ENCODE results near the gene PALM3.

Gene PALM3

DNA sequence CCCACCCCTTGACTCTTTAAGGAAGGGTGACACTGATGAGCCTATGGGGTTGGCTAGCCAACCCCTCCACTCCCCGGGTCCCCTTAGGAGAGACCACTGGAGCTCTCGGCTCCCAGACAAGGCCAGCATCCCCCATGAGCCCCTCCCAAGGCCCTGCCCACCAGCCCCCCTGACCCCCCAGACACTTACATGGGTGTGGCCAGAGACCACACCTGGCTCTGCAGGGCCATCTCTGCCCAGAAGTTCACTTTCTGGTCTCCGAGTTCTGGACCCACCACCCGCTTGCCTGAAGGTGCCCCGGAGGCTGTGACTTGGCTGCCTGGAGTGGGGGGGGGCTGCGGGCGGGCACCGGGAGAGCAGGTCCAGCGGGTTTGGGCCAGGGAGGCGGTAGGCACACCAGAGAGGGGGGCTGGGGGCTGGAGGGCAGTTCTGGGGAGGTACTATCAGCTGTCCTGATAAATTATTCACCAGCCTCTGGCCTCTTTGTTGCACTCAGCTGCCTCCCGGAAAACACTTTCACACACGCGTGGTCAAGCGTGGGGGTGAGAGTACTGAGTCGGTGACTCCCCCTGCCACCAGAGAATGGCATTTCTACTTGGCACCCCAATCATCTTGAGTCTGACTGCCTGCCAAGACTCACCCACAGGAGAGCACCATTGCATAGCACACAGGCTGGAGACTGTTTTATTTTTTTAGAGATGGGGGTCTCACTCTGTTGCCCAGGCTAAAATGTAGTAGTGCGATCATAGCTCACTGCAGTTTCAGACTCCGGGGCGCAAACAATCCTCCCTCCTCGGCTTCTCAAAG lies at the start of gene PALM3:
PALM3 (minus strand) TSS at position 326 of the 807 bp plus-strand sequence; CDS start at position 230, 96 bp downstream.
- no peak for DNase-seq (ENCODE audit: low spot score)

DNA sequence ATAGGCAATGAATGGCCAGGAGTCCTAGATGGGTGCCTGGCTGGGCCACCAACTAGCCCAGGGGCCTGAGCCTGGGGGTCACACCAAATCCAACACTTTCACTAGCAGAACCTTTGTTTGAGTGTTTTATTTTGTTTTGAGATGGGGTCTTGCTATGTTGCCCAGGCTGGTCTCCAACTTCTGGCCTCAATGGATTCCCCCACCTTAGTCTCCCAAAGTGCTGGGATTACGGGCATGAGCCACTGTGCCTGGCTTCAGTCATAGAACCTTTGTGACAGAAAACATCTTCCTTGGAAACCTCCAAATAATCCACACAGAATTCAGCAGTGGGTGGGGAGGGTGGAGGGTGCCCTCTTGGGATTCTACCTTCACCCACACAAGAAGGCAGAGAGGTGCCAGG lies 49.6 kb upstream of the PALM3 start:
- no peak for DNase-seq (ENCODE audit: low spot score)

DNA sequence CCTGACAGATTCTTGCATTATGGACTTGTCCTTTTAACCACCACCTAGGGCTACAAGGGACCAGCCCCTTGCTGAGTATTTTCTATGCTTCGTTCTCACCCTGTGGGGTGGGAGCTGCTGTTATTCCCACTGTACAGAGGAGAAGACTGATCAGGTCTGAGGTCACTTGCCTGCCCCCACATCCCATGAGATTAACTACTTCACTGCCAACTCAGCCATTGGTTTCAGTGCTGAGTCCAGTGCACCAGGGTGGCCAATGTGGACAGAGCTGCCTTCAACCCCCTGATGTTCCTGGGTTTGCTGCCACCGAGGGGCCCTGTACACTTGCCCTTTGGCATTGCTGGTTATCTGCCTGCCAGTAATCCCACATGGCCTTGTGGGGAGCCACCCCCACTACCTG lies 48.8 kb upstream of the PALM3 start:
- DNase-seq (ENCODE audit: low spot score): no peak

DNA sequence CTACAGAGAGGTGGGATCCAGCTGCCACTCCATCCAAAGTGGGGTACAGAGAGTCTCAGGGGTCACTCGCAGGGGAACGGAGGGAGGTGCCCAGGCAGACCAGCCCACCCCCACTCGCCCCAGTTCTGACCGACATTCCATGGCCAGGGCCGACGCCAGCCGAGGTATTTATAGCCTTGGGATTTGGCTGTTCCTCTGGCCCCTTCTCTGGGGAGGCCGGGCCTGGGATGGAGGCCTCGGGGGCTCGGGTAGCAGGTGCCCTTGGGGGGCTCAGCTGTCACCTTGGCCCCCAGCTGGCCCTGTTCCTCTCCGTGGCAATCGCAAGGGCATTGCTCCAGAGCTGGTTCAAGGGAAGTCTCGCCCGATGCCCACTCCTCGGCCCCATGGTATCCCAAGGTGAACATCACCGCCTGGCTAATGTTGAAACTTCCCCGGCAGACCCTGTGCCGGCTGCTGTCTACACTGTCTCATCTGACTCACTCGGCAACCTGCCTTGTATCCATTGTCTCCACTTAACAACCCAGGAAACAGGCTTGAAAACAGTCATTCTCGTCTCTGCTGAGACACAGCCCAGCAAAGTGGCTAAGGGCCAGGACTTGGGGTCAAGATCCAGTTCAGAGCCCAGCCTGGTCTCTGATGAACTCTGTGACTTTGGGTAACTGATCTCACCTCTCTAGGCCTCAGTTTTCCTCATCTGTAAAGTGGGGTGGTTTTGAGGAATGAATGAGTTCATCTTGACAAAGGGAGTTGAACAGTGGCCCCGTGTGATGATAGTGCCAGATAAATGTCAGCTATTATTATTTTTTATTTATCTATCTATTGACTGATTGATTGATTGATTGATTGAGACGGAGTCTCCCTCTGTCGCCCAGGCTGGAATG lies 45.9 kb upstream of the PALM3 start:
- DNase-seq (ENCODE audit: low spot score): no peak

GRCh38 chr19:14106840-14107239 lies 45.0 kb upstream of the PALM3 start:
- no peak for DNase-seq (ENCODE audit: low spot score)

DNA sequence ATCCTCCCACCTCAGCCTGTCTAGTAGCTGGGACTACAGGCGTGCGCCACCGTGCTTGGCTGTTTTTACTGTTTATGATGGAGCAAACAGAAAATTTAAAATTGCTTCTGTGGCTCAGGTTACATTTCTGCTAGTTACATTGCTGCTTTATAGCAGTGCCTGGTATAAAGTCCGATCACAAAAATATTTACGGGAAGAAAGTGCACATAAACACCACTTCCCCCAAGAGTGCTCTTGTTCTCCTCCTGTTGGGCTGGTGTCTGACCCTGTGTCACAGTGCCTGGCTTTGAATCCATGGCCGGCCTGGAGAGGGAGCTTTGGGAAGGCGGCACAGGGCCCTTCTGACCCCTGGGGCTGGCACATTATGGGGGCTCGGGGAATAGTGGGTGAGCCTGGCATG lies 43.8 kb upstream of the PALM3 start:
- DNase-seq (ENCODE audit: low spot score): no peak

- DNase-seq (ENCODE audit: low spot score): no peak
Observed at GRCh38 chr19:14103310-14103709, 41.4 kb upstream of the PALM3 start.

DNA sequence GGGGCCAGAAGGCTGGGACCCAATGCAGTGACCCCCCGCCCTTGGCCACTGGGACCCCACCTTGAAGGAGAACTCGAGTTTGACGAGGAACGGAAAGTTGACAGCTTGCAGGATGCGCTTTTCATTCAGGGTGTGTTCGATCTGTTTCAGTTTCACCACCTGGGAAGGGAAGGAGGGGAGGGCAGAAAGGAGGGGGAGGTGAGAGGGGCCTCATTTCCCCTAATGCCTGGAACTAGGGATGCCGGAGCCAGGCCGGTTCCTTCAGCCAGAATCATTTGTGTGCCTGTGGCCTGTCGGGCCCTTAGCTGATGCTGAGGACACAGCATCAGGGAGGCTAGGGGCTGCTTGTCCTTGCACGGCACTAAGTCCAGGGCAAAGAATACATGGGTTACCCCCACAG lies 40.9 kb upstream of the PALM3 start:
- no peak for DNase-seq (ENCODE audit: low spot score)

GRCh38 chr19:14102102-14102696 lies 40.3 kb upstream of the PALM3 start:
- no peak for DNase-seq (ENCODE audit: low spot score)

GRCh38 chr19:14101003-14101545 lies 39.2 kb upstream of the PALM3 start:
- DNase-seq (ENCODE audit: low spot score): no peak

DNA sequence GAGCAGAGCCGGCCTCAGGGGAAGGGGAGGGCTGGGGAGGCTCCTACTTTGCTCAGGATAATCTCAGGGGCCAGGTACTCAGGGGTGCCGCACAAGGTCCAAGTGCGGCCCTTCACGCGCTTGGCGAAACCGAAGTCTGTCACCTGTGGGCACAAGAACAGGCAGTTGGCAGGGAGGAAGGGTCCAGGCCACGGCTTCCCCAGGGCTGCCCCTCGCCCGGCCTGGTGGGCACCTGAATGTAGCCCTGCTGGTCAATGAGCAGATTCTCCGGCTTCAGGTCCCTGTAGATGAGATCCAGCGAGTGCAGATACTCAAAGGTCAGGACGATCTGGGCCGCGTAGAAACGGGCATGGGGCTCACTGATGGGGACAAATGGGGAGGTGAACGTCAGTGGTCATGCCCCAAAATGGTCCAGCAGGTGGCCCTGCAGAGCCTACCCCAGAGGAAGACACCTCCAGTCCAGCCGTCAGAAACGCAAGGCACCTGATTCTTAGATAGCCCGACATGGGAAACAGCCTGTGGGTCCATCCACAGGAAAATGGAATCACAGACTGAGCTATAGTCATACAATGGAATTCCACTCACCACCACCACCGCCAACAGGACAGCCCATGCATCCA lies 35.8 kb upstream of the PALM3 start:
- DNase-seq (ENCODE audit: low spot score): no peak

GRCh38 chr19:14096272-14096992 lies 34.6 kb upstream of the PALM3 start:
- no peak for DNase-seq (ENCODE audit: low spot score)

DNA sequence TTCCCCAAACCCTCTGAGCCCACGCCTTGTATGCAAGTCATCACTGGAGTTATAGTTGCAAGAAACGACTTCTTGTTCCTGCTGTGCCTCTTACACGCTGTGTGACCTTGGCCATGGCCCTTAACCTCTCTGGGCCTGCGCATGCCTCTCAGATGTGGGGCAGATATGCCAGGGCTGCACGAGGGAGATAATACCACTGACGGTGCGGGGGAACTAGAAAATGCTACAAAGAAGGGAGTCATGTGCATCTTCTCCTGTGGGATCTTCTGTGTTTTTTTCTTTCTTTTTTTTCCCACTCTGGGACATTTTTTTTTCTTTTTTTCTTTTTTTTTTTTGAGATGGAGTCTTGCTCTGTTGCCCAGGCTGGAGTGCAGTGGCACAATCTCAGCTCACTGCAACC lies 33.0 kb upstream of the PALM3 start:
- no peak for DNase-seq (ENCODE audit: low spot score)

GRCh38 chr19:14093117-14093823 lies 31.4 kb upstream of the PALM3 start:
- no peak for DNase-seq (ENCODE audit: low spot score)

GRCh38 chr19:14091813-14092462 lies 30.1 kb upstream of the PALM3 start:
- DNase-seq (ENCODE audit: low spot score): no peak

GRCh38 chr19:14091081-14091812 lies 29.4 kb upstream of the PALM3 start:
- peak; percentile 82 for DNase-seq (ENCODE audit: low spot score)

- DNase-seq (ENCODE audit: low spot score): peak; percentile 87
Observed at GRCh38 chr19:14090509-14091080, 28.7 kb upstream of the PALM3 start, which contains the start of gene SAMD1. Gene SAMD1, minus strand, starts transcription at chr19:14090751.

GRCh38 chr19:14089662-14090508 lies 28.0 kb upstream of the PALM3 start:
- peak; percentile 76 for DNase-seq (ENCODE audit: low spot score)
